ENCODE data around the gene GP2. TPM values are rescaled to one million over a fixed set of nuclear protein-coding genes. Genes with fewer than 3 reads are reported as not detected.

The GP2 gene
- total and polyA plus RNA-seq, 2 experiments from 2014 or later, result 17.2 to 24.8 TPM

DNA sequence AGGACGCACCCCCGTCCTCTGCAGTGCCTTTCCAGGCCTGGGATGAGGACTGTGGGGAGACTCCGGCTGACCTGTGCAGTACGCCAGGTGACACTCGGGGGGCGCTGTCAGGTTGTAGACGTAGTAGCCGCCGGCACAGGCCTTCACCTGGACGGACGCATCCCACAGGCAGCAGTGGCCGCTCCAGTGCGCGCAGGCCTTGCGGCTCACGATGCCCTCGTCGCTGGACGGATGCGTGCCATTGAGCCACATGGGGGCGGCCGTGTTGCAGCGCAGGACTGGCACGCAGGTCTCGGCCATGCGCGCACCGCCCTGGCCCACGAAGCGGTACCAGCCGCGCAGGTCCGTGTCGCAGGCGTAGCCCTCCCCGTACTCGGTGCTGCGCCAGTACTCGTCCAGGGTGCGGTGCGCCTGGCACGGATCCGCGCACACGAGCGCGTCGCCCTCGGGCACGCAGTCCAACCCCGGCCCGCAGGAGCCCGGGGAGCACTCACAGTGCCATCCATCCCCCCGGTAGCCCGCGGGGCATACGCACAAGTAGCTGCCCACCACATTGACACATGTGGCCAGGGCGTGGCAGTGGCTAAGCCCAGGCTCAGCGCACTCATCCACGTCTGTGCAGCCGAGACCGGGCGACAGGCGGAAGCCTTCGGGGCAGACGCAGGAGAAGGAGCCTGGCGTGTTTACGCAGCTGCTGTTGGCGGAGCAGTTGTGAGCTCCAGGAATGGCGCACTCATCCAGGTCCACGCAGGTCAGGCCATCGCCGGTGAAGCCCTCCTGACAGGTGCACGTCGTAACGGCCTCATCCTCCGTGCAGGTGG lies 21.3 kb upstream of the GP2 start:
- no peaks in the 10 kb centered on the region for H4K20me1 ChIP-seq (ENCODE audit: insufficient read depth, poor library complexity, severe bottlenecking)
- no peaks in the 10 kb centered on the region for H3K27me3 ChIP-seq
- whole genome bisulfite sequencing (ENCODE audit: low lambda C conversion rate, missing lambda C conversion rate), result 93% methylated on average over 73 of the region's 77 CpGs
- no peak overlapping the region for H2AFZ ChIP-seq
- H3K9me2 ChIP-seq (replicated peaks; ENCODE audit: insufficient read depth), result no peaks in the 10 kb centered on the region
- DNase-seq (ENCODE audit: low spot score), result no peak
- H3K4me2 ChIP-seq, result no peak overlapping the region
- no peak overlapping the region for H3K27ac ChIP-seq
- H3K4me1 ChIP-seq (ENCODE audit: insufficient read depth), result no peaks in the 10 kb centered on the region
- H3K79me2 ChIP-seq, result no peaks in the 10 kb centered on the region
- H3K36me3 ChIP-seq (replicated peaks; ENCODE audit: insufficient read depth, low read depth), result no peaks in the 10 kb centered on the region
- no peak for TF ChIP-seq EZH2 (IDR thresholded peaks at IDR 0.05; ENCODE audit: borderline replicate concordance)
- no peak for TF ChIP-seq CTCF (IDR thresholded peaks at IDR 0.05; ENCODE audit: poor library complexity)
- TF ChIP-seq EZH2phosphoT487 (IDR thresholded peaks at IDR 0.05; ENCODE audit: low read depth, severe bottlenecking, unreplicated experiment), result no peak
- H3K9me3 ChIP-seq (ENCODE audit: low read depth), result no peaks in the 10 kb centered on the region
- H3K4me3 ChIP-seq, result no peak overlapping the region

GRCh38 chr16:20347666-20348364 lies 20.5 kb upstream of the GP2 start:
- no peak overlapping the region for H3K4me3 ChIP-seq
- H3K36me3 ChIP-seq (replicated peaks; ENCODE audit: insufficient read depth, low read depth), result no peaks in the 10 kb centered on the region
- DNase-seq (ENCODE audit: low spot score), result no peak
- H4K20me1 ChIP-seq (ENCODE audit: insufficient read depth, poor library complexity, severe bottlenecking), result no peaks in the 10 kb centered on the region
- TF ChIP-seq CTCF (IDR thresholded peaks at IDR 0.05; ENCODE audit: poor library complexity), result no peak
- TF ChIP-seq EZH2phosphoT487 (IDR thresholded peaks at IDR 0.05; ENCODE audit: low read depth, severe bottlenecking, unreplicated experiment), result no peak
- no peak for TF ChIP-seq EZH2 (IDR thresholded peaks at IDR 0.05; ENCODE audit: borderline replicate concordance)
- H3K4me1 ChIP-seq (ENCODE audit: insufficient read depth), result no peaks in the 10 kb centered on the region
- H3K79me2 ChIP-seq, result no peaks in the 10 kb centered on the region
- H3K27ac ChIP-seq, result no peak overlapping the region
- H3K9me2 ChIP-seq (replicated peaks; ENCODE audit: insufficient read depth), result no peaks in the 10 kb centered on the region
- WGBS (ENCODE audit: low lambda C conversion rate, missing lambda C conversion rate), result 77% methylated on average over 12 of the region's 12 CpGs
- no peak overlapping the region for H3K4me2 ChIP-seq
- H3K9me3 ChIP-seq (ENCODE audit: low read depth), result no peaks in the 10 kb centered on the region
- H2AFZ ChIP-seq, result no peak overlapping the region
- no peaks in the 10 kb centered on the region for H3K27me3 ChIP-seq

- H3K36me3 ChIP-seq (replicated peaks; ENCODE audit: insufficient read depth, low read depth), result no peaks in the 10 kb centered on the region
- no peaks in the 10 kb centered on the region for H3K4me1 ChIP-seq (ENCODE audit: insufficient read depth)
- H3K9me2 ChIP-seq (replicated peaks; ENCODE audit: insufficient read depth), result no peaks in the 10 kb centered on the region
- H3K79me2 ChIP-seq, result no peaks in the 10 kb centered on the region
- WGBS (ENCODE audit: low lambda C conversion rate, missing lambda C conversion rate), result 87% methylated on average over 5 of the region's 5 CpGs
- no peaks in the 10 kb centered on the region for H3K27me3 ChIP-seq
- no peak overlapping the region for H3K4me2 ChIP-seq
- no peak overlapping the region for H3K4me3 ChIP-seq
- no peaks in the 10 kb centered on the region for H4K20me1 ChIP-seq (ENCODE audit: insufficient read depth, poor library complexity, severe bottlenecking)
- no peak for DNase-seq (ENCODE audit: low spot score)
- no peak overlapping the region for H3K27ac ChIP-seq
- no peaks in the 10 kb centered on the region for H3K9me3 ChIP-seq (ENCODE audit: low read depth)
- H2AFZ ChIP-seq, result no peak overlapping the region
- TF ChIP-seq CTCF (IDR thresholded peaks at IDR 0.05; ENCODE audit: poor library complexity) (no peak), EZH2 (IDR thresholded peaks at IDR 0.05; ENCODE audit: borderline replicate concordance) (no peak), EZH2phosphoT487 (IDR thresholded peaks at IDR 0.05; ENCODE audit: low read depth, severe bottlenecking, unreplicated experiment) (no peak)
Observed at GRCh38 chr16:20344611-20345010, 17.3 kb upstream of the GP2 start.

Measured in hepatocyte (in vitro differentiated cells).